Trophoblast cell (in vitro differentiated cells and primary cell): ENCODE data around the gene CHEK1.

Source experiments
- DNase-seq, 2 donors: peaks; one replicate each; pipeline ENCODE4 v3.0.0-alpha.2; 2016
- H2AFZ ChIP-seq: 2 replicates; pipeline ENCODE4 v1.6.1; 2013; ENCODE audit warnings: low read length, moderate library complexity, mild to moderate bottlenecking; ENCODE audit not compliant: insufficient read depth, poor library complexity
- H2AK5ac ChIP-seq: 2 replicates; pipeline ENCODE4 v1.6.1; 2013; ENCODE audit warnings: mild to moderate bottlenecking, low read length
- H2BK120ac ChIP-seq: 2 replicates; pipeline ENCODE4 v1.6.1; 2013; ENCODE audit warnings: low read length, mild to moderate bottlenecking, moderate library complexity; ENCODE audit not compliant: insufficient read depth, poor library complexity
- H2BK12ac ChIP-seq: 2 replicates; pipeline ENCODE4 v1.6.1; 2013; ENCODE audit warnings: mild to moderate bottlenecking, low read length, moderate library complexity
- H2BK5ac ChIP-seq: 2 replicates; pipeline ENCODE4 v1.6.1; 2013; ENCODE audit warnings: low read length, low read depth, moderate library complexity, mild to moderate bottlenecking; ENCODE audit not compliant: poor library complexity
- H3K14ac ChIP-seq: 2 replicates; pipeline ENCODE4 v1.6.1; 2013; ENCODE audit warnings: mild to moderate bottlenecking, low read length
- H3K18ac ChIP-seq: 2 replicates; pipeline ENCODE4 v1.6.1; 2013; ENCODE audit warnings: mild to moderate bottlenecking, low read length
- H3K23ac ChIP-seq: 2 replicates; pipeline ENCODE4 v1.6.1; 2013; ENCODE audit warnings: low read length
- H3K27ac ChIP-seq: 2 replicates; pipeline ENCODE4 v1.5.1; 2013; ENCODE audit warnings: low read depth, mild to moderate bottlenecking, inconsistent platforms, low read length, moderate library complexity
- H3K27me3 ChIP-seq: 2 replicates; pipeline ENCODE4 v1.6.1; 2013; ENCODE audit warnings: inconsistent platforms, mild to moderate bottlenecking, low read length, moderate library complexity; ENCODE audit not compliant: insufficient read depth
- H3K36me3 ChIP-seq, 2 experiments: 1 replicate in 1 of 2; 2 replicates in 1 of 2; pipeline ENCODE4 v1.6.1; 2013; ENCODE audit warnings: low read length in 2 of 2, mild to moderate bottlenecking in 2 of 2, moderate library complexity in 1 of 2; ENCODE audit not compliant: insufficient read depth in 2 of 2, control insufficient read depth in 1 of 2
- H3K4ac ChIP-seq: 2 replicates; pipeline ENCODE4 v1.6.1; 2013; ENCODE audit warnings: low read depth, mild to moderate bottlenecking, low read length, moderate library complexity
- H3K4me1 ChIP-seq, 2 experiments: 1 replicate in 1 of 2; 2 replicates in 1 of 2; pipeline ENCODE4 v1.6.1; 2013; ENCODE audit warnings: low read length in 2 of 2, mild to moderate bottlenecking in 2 of 2, moderate library complexity in 1 of 2; ENCODE audit not compliant: insufficient read depth in 2 of 2, control insufficient read depth in 1 of 2
- H3K4me2 ChIP-seq: 2 replicates; pipeline ENCODE4 v1.6.1; 2013; ENCODE audit warnings: inconsistent platforms, mild to moderate bottlenecking, low read length, moderate library complexity
- H3K4me3 ChIP-seq: 2 replicates; pipeline ENCODE4 v1.5.1; 2013; ENCODE audit warnings: mild to moderate bottlenecking, low read depth, low read length, inconsistent platforms
- H3K79me1 ChIP-seq: one replicate; pipeline ENCODE4 v1.6.1; 2013; ENCODE audit warnings: low read length
- H3K79me2 ChIP-seq: 2 replicates; pipeline ENCODE4 v1.6.1; 2013; ENCODE audit warnings: low read length, mild to moderate bottlenecking; ENCODE audit not compliant: control insufficient read depth, insufficient read depth, poor library complexity
- H3K9ac ChIP-seq: 2 replicates; pipeline ENCODE4 v1.6.1; 2013; ENCODE audit warnings: mild to moderate bottlenecking, low read length
- H3K9me3 ChIP-seq: 2 replicates; pipeline ENCODE4 v1.6.1; 2013; ENCODE audit warnings: low read depth, mild to moderate bottlenecking, control low read depth, inconsistent platforms, low read length; ENCODE audit not compliant: insufficient read depth
- H4K12ac ChIP-seq: 2 replicates; pipeline ENCODE4 v1.6.1; 2013; ENCODE audit warnings: low read depth, mild to moderate bottlenecking, low read length, moderate library complexity
- H4K8ac ChIP-seq: 2 replicates; pipeline ENCODE4 v1.6.1; 2013; ENCODE audit warnings: low read depth, mild to moderate bottlenecking, low read length, moderate library complexity
- H4K91ac ChIP-seq: one replicate; pipeline ENCODE4 v1.6.1; 2013; ENCODE audit warnings: low read depth, mild to moderate bottlenecking, low read length, moderate library complexity
- WGBS: extraction: QIAGEN DNeasy Blood & Tissue Kit; methylation state at CpG from one replicate; pipeline ENCODE4 v1.1.7; 2013; ENCODE audit warnings: missing lambda C conversion rate; ENCODE audit not compliant: insufficient read length, insufficient coverage; ENCODE audit errors: extremely low coverage; 5-methylcytosine and 5-hydroxymethylcytosine counted together

CHEK1 gene

DNA sequence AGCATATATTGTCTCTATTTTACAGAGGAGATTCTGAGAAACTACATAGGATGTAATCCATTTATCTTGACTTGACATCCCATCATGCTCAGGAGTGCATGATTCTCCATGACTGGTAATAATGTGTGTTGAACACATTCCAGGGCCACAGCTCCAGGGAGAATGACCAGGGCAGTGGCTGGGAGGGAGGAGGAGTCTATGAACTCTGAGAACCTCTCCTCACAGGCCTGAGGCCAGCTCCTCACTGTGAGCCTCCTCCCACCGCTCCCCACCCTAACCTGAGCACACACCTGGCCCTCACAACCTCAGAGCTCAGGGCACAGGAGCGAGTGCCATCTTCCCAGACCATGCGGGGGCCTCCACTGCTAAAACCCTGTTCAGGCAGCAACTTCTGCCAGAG lies 63.7 kb downstream of the CHEK1 start:
- Histone ChIP-seq H4K8ac (no peak overlapping the region), H3K36me3 (no peaks in the 10 kb centered on the region), H3K27me3 (no peaks in the 10 kb centered on the region), H3K14ac (no peak overlapping the region), H3K79me1 (no peaks in the 10 kb centered on the region), H3K9ac (no peak overlapping the region), H3K79me2 (no peaks in the 10 kb centered on the region), H3K18ac (no peak overlapping the region), H3K4me1 (no peaks in the 10 kb centered on the region), H3K4ac (no peak overlapping the region), H2AFZ (no peak overlapping the region), H2BK12ac (no peak overlapping the region), H3K23ac (no peak overlapping the region), H3K9me3 (peaks cover 3% of the 10 kb centered on the region), H3K27ac (no peak overlapping the region), H4K12ac (no peak overlapping the region), H2BK120ac (no peak overlapping the region), H2BK5ac (no peak overlapping the region), H2AK5ac (no peak overlapping the region), H3K4me2 (no peak overlapping the region), H4K91ac (no peak overlapping the region), H3K4me3 (no peak overlapping the region)
- WGBS: no CpG with 5 or more reads among the region's 3 CpGs
- DNase-seq: no peak

DNA sequence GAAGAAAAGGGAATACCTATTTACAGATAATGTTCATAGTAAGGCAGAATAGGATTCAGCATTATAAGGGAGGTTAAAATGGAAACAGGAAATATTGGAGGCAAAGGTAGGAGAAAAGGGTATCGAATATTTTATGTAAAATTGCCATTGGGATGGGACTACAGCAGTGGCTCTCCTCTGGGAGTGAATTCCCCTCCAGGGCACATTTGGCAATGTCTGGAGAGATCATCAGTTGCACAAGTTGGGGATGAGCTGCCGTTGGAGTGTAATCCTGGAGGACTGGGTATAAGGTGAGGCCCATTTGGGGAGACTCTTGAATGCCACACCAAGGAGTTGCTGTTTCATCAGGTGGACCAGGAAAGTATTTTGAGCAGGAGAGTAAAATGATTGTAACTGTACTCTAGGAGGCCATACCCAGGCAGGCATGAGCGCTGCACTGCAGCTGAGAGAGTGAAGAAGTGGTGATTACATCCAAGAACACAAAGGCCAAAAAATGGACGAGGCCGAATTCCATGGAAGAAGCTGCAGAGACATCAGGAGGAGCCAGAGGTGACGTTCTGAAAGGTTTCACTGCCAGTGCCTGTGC lies 64.4 kb downstream of the CHEK1 start:
- Histone ChIP-seq H3K14ac (no peak overlapping the region), H4K91ac (no peak overlapping the region), H3K27me3 (no peaks in the 10 kb centered on the region)

DNA sequence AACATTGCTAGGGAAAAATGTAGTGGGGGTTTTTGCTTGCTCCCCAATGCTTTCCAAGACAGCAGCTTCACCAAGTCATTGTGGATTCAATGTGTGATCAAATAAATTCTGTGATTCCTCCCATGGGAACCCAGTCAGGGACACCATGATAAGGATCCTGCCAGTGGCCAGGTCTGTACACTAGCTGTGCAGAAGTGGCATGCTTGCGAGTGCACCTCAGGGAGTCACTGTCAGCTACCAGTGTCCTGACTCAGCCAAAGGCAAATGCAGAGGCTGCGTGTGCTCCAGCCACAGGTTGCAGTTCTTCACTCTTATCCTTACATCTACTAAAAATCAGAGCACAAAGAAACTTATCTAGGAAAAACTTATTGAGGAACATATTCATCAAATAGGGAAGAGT lies 65.0 kb downstream of the CHEK1 start:
- Histone ChIP-seq H3K79me1 (no peaks in the 10 kb centered on the region), H3K9ac (no peak overlapping the region), H2BK12ac (no peak overlapping the region), H3K4me1 (no peaks in the 10 kb centered on the region), H3K14ac (no peak overlapping the region), H3K27ac (no peak overlapping the region), H4K91ac (no peak overlapping the region), H2AK5ac (no peak overlapping the region), H3K36me3 (no peaks in the 10 kb centered on the region), H3K27me3 (no peaks in the 10 kb centered on the region), H2BK120ac (no peak overlapping the region), H4K8ac (no peak overlapping the region), H2BK5ac (no peak overlapping the region), H3K4ac (no peak overlapping the region), H3K23ac (no peak overlapping the region), H3K18ac (no peak overlapping the region), H4K12ac (no peak overlapping the region), H3K79me2 (no peaks in the 10 kb centered on the region), H3K4me2 (no peak overlapping the region), H2AFZ (no peak overlapping the region), H3K9me3 (peaks cover 3% of the 10 kb centered on the region), H3K4me3 (no peak overlapping the region)
- no CpG with 5 or more reads among the region's 2 CpGs for WGBS
- DNase-seq: no peak

More for the DNA sequence above, 64.4 kb downstream of the CHEK1 start:
- Histone ChIP-seq H3K79me1 (no peaks in the 10 kb centered on the region), H3K79me2 (no peaks in the 10 kb centered on the region), H2AFZ (no peak overlapping the region), H3K4me3 (no peak overlapping the region), H3K9ac (no peak overlapping the region), H4K8ac (no peak overlapping the region), H4K12ac (peak overlapping the region; percentile 26), H3K9me3 (peaks cover 3% of the 10 kb centered on the region), H3K4me2 (no peak overlapping the region), H2BK5ac (no peak overlapping the region), H3K27ac (no peak overlapping the region), H3K4me1 (no peaks in the 10 kb centered on the region), H3K36me3 (no peaks in the 10 kb centered on the region), H3K23ac (peak overlapping the region; percentile 22), H2BK120ac (no peak overlapping the region), H2AK5ac (no peak overlapping the region), H2BK12ac (no peak overlapping the region), H3K4ac (no peak overlapping the region), H3K18ac (no peak overlapping the region)
- WGBS: no CpG with 5 or more reads among the region's 6 CpGs
- DNase-seq: peak in 1 of 2 donors; percentile 8

DNA sequence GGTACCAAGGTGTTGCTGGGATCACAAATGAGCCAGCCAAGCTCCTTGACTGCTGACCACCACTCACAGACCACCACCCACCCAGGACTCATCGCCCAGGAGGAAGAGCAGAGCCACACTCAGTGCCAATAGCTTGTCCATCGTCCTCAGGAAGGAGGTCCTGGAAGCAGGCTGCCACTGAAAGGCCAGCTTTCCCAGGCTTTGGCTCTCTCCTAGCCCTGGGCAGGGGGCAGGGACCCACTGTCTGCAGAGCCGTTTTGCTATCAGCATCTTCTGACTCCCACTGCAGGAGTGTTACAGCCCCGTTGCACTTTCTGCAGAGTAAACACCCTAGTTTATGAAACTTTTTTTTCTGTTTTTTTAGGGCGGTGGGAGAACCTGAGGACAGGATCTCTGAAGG lies 67.9 kb downstream of the CHEK1 start:
- H3K27me3 ChIP-seq: no peaks in the 10 kb centered on the region
- H2BK120ac ChIP-seq: no peak overlapping the region
- no CpG with 5 or more reads among the region's 5 CpGs for WGBS
- no peak overlapping the region for H3K27ac ChIP-seq
- no peak overlapping the region for H3K4me2 ChIP-seq
- no peak overlapping the region for H3K4ac ChIP-seq
- no peaks in the 10 kb centered on the region for H3K4me1 ChIP-seq
- no peak for DNase-seq
- no peak overlapping the region for H3K18ac ChIP-seq
- H3K9ac ChIP-seq: no peak overlapping the region
- no peak overlapping the region for H4K12ac ChIP-seq
- H3K79me2 ChIP-seq: no peaks in the 10 kb centered on the region
- H3K14ac ChIP-seq: no peak overlapping the region
- H3K36me3 ChIP-seq: no peaks in the 10 kb centered on the region
- no peak overlapping the region for H2BK12ac ChIP-seq
- H3K4me3 ChIP-seq: no peak overlapping the region
- H4K8ac ChIP-seq: no peak overlapping the region
- H2AK5ac ChIP-seq: no peak overlapping the region
- no peak overlapping the region for H3K23ac ChIP-seq
- no peak overlapping the region for H2BK5ac ChIP-seq
- H3K79me1 ChIP-seq: no peaks in the 10 kb centered on the region
- peaks cover 2% of the 10 kb centered on the region for H3K9me3 ChIP-seq
- H4K91ac ChIP-seq: no peak overlapping the region
- no peak overlapping the region for H2AFZ ChIP-seq
